SK-N-SH (cell line): ENCODE measurements around the gene MARK3.

Experiments
- CTCF ChIP-seq: fragments of 200-600 bp; sonication (generic); IDR thresholded peaks from 2 replicates; pipeline ENCODE4 v1.6.1; 2017; ENCODE audit warnings: antibody characterized with exemption, mild to moderate bottlenecking, moderate library complexity
- EP300 ChIP-seq, 2 experiments: IDR thresholded peaks; 2 replicates each; pipeline versions ENCODE4 v1.4.0 to v1.6.1; 2012; ENCODE audit warnings: borderline replicate concordance in 1 of 2, low read depth in 1 of 2, low read length in 1 of 2
- EZH2phosphoT487 ChIP-seq: fragments of 200-600 bp; sonication (generic); IDR thresholded peaks from 2 replicates; pipeline ENCODE4 v1.6.1; 2017; ENCODE audit warnings: low read depth, mixed run types, mild to moderate bottlenecking, antibody characterized with exemption, moderate library complexity, borderline replicate concordance
- REST ChIP-seq: IDR thresholded peaks from 2 replicates; pipeline ENCODE4 v1.6.1; 2012; ENCODE audit warnings: mild to moderate bottlenecking, low read depth, low read length, moderate library complexity

DNA sequence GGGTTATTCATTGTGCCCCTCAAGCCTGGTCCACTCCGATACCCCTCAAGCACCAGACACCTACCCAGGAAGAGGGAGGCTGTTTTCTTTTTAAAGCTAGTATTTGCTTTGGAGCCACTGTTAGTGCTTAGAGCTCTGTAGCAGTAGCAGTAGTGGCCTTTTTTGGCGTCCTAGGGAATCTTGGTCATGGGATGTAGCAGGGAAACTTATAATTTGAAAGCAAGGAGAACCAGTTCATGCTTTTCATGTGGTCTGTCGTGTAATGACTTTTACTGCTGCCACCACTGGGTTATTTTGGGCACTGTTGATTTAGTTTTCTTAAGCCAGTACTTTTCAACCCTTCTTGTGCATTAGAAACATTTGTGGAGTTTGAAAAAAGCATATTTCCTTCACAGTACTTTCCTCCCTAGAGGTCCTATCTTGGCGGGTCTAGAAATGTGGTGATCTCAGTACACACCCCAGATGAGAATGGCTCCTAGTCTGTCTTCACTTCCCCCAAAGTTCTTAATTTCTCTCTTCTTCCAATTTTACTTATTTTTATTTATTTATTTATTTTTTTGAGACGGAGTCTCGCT, 49.7 kb downstream of the MARK3 start:
- TF ChIP-seq CTCF (no peak), EZH2phosphoT487 (no peak), EP300 (IDR thresholded peaks at IDR 0.05; ENCODE audit: borderline replicate concordance in 1 of 2, low read depth in 1 of 2, low read length in 1 of 2) (no peak), REST (no peak)
